ENCODE measurements around the gene ASTN2.

The ASTN2 gene

DNA sequence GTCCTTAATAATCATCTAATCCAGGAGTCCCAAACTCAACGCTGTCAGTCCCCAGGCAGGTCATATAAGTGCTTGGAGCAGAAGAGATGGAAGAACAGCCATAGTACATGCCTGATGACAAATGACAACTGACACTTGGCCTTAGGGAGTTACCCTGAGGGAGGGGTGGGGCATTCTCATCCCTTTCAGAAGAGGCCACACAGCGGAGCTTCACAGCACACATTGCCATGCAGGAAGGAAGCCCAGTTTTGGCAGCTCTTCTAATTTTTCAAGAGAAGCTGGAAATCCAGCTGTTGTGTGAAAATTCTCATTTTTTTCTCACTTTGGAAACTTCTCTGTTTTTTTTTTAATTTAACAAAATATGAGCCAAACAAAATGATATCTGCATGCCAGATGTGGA lies 89.0 kb downstream of the ASTN2 start:
- no peak for DNase-seq (ENCODE audit: low read depth)
- TF ChIP-seq, protein P1, sequence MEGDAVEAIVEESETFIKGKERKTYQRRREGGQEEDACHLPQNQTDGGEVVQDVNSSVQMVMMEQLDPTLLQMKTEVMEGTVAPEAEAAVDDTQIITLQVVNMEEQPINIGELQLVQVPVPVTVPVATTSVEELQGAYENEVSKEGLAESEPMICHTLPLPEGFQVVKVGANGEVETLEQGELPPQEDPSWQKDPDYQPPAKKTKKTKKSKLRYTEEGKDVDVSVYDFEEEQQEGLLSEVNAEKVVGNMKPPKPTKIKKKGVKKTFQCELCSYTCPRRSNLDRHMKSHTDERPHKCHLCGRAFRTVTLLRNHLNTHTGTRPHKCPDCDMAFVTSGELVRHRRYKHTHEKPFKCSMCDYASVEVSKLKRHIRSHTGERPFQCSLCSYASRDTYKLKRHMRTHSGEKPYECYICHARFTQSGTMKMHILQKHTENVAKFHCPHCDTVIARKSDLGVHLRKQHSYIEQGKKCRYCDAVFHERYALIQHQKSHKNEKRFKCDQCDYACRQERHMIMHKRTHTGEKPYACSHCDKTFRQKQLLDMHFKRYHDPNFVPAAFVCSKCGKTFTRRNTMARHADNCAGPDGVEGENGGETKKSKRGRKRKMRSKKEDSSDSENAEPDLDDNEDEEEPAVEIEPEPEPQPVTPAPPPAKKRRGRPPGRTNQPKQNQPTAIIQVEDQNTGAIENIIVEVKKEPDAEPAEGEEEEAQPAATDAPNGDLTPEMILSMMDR (conservative IDR thresholded peaks at IDR 0.05; ENCODE audit: low read length): no peak
- no peak overlapping the region for H3K4me3 ChIP-seq (ENCODE audit: low read length)

DNA sequence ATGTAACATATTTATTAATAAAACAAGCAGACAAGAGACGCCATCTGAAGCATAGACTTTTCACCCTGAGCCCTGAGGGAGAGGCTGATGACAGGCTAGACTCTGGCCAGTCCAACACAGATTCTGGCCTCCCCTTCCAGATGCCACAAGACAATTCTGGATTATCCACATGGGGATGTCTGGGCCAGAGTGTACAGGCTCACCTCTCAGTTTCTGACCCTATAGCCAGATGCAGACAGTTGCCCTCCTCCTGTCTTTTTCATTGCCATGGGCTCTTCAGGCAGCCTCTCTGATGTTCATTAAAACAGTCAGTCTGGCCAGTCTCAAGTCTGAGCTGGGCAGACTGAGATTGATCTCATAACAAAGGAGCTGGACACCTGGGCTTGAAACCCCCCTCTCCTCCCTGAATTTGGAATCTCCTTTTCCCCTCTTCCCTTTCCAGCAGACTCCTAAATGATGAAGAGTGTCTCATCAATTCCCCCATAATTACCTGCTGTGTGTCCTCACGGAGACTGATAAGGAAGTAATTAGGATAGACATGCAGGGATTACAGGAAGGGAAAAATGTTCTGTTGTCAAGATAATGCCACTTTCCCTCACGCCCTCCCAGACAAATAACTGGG lies 89.6 kb downstream of the ASTN2 start:
- DNase-seq (ENCODE audit: low read depth): no peak
- TF ChIP-seq, protein P1 (conservative IDR thresholded peaks at IDR 0.05; ENCODE audit: low read length): no peak
- no peak overlapping the region for H3K4me3 ChIP-seq (ENCODE audit: low read length)

DNA sequence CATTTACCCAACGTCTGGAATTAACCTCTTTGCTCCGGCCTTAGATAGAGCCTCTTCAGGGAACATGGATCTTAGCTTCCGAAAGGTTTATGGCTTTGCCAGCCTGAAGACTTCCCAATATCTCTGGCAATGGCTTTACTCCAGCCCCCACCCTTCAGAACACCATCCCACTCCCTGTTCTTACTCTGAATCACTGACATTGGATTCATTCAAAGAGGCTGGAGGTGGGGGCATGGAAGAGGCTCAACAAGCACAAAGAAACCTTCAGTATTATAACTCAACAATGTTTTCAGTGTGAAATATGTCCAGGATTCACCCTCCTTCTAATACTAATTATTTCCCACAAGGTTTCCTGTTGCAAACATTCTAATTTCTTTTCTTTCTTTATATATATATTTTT lies 91.5 kb downstream of the ASTN2 start:
- H3K4me3 ChIP-seq (ENCODE audit: low read length): no peak overlapping the region
- TF ChIP-seq, protein P1 (conservative IDR thresholded peaks at IDR 0.05; ENCODE audit: low read length): no peak
- no peak for DNase-seq (ENCODE audit: low read depth)

DNA sequence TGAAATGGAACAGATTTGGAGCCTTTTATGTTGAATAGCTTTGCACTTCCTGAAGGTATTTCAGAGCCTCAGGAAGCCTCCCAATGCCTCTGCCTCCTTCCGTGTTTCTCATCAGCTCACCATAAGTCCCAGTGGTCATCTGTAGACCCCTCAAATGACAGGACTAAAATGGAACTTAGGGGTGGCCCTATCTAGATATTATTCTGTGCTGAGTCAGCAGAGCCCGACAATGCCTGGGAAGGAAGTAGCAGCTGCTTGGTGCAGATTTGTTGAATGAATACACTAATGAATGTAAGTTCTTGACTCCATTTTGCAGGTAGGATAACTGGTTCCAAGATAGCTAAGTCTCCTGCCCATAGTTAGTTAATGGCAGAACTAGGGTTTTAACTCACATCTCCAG lies 97.7 kb downstream of the ASTN2 start:
- H3K4me3 ChIP-seq (ENCODE audit: low read length): no peak overlapping the region
- no peak for DNase-seq (ENCODE audit: low read depth)
- TF ChIP-seq, protein P1 (conservative IDR thresholded peaks at IDR 0.05; ENCODE audit: low read length): no peak

DNA sequence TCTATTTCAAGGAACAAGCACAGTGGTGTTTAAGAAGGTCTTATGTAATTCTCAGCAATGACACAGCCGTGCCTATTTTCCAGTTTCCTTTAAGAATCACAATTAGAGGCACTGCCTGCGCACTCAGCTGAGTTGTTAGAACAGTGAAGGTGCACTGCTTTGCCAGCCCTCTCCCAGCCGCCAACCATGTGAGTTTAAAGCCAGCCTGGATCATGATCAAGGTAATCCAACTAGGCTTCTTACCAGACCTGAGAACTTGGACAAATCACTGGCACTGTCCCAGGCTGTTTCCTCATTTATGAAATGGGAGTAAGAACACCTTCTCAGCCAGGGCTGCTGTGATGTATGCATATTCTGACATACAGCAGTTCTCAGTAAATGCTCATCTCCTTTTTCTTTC lies 99.6 kb downstream of the ASTN2 start:
- DNase-seq (ENCODE audit: low read depth): no peak
- TF ChIP-seq, protein P1 (conservative IDR thresholded peaks at IDR 0.05; ENCODE audit: low read length): no peak
- no peak overlapping the region for H3K4me3 ChIP-seq (ENCODE audit: low read length)

DNA sequence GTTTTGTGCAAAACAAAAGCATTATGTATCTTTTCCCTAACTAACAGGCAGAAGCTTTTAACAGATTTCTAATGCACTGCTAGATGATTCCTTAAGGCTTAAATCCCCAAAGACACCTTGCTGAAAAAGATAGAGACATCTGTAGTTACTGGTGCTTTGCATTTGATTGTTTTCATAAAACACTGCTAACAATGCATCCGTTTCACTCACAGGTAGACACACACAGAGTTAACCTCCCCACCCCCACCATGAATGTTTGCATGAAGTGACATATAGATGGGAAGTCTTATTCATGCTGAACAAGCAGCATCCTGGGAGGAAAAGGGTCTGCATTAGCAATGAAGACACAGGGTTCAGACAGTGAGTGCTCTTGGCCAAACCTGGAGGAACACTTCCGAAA lies 100.9 kb downstream of the ASTN2 start:
- TF ChIP-seq, protein P1 (conservative IDR thresholded peaks at IDR 0.05; ENCODE audit: low read length): no peak
- H3K4me3 ChIP-seq (ENCODE audit: low read length): no peak overlapping the region
- DNase-seq (ENCODE audit: low read depth): no peak

DNA sequence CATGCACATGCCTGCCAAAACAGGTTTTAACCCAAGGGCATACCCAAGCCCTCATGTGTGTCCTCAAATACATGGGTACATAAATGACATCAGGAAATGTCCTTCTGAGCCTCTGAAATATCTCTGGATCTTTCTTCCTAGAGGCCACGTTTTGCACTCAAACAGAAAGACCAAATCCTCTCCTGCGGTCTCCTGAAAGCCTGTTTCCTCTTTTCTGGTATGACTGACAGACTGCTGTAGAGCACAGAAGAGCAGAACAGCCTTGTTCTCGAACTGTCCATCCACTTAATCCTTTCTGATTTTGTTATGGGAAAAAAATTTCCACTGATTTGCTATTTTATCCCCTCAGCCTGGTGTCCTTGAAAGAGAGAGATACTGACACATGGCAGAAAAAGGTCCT lies 107.2 kb downstream of the ASTN2 start:
- TF ChIP-seq, protein P1 (conservative IDR thresholded peaks at IDR 0.05; ENCODE audit: low read length): no peak

More for the DNA sequence above, 107.2 kb downstream of the ASTN2 start:
- DNase-seq (ENCODE audit: low read depth): no peak
- H3K4me3 ChIP-seq (ENCODE audit: low read length): no peak overlapping the region

Data from AG10803 (cell line).